HEK293 (cell line): ENCODE results near the gene HUNK.

Experiments
- BCL11B ChIP-seq: fragments of 450-650 bp; formaldehyde crosslinking; IDR thresholded peaks from 2 replicates; pipeline ENCODE4 v1.5.1; 2016; ENCODE audit warnings: low read depth, missing biosample characterization, missing genetic modification characterization
- CTCF ChIP-seq: fragments of 450-650 bp; formaldehyde crosslinking; IDR thresholded peaks from 2 replicates; pipeline ENCODE4 v1.5.1; 2016; ENCODE audit warnings: missing biosample characterization, missing genetic modification characterization
- KLF17 ChIP-seq: fragments of 450-650 bp; formaldehyde crosslinking; IDR thresholded peaks from 2 replicates; pipeline ENCODE4 v1.5.1; 2016; ENCODE audit warnings: missing biosample characterization, missing genetic modification characterization
- KLF7 ChIP-seq: fragments of 450-650 bp; formaldehyde crosslinking; IDR thresholded peaks from 2 replicates; pipeline ENCODE4 v1.5.1; 2016; ENCODE audit warnings: missing biosample characterization, missing genetic modification characterization, borderline replicate concordance
- OVOL3 ChIP-seq: fragments of 450-650 bp; formaldehyde crosslinking; IDR thresholded peaks from 2 replicates; pipeline ENCODE4 v1.5.1; 2016; ENCODE audit warnings: missing biosample characterization, missing genetic modification characterization
- ZBTB48 ChIP-seq: fragments of 450-650 bp; formaldehyde crosslinking; IDR thresholded peaks from 2 replicates; pipeline ENCODE4 v1.5.1; 2016; ENCODE audit warnings: missing biosample characterization, missing genetic modification characterization
- ZFHX2 ChIP-seq: fragments of 450-650 bp; formaldehyde crosslinking; conservative IDR thresholded peaks from 2 replicates; pipeline ENCODE4 v1.5.1; 2016; ENCODE audit warnings: missing biosample characterization, missing genetic modification characterization
- ZFP69B ChIP-seq: fragments of 450-650 bp; formaldehyde crosslinking; IDR thresholded peaks from 2 replicates; pipeline ENCODE4 v1.5.1; 2016; ENCODE audit warnings: missing biosample characterization, missing genetic modification characterization
- ZNF146 ChIP-seq: fragments of 450-650 bp; formaldehyde crosslinking; IDR thresholded peaks from 2 replicates; pipeline ENCODE4 v1.5.1; 2016; ENCODE audit warnings: missing biosample characterization, missing genetic modification characterization
- ZNF155 ChIP-seq: fragments of 450-650 bp; formaldehyde crosslinking; IDR thresholded peaks from 2 replicates; pipeline ENCODE4 v1.5.1; 2016; ENCODE audit warnings: missing biosample characterization, missing genetic modification characterization
- ZNF280C ChIP-seq: fragments of 450-650 bp; formaldehyde crosslinking; IDR thresholded peaks from 2 replicates; pipeline ENCODE4 v1.5.1; 2016; ENCODE audit warnings: missing biosample characterization, missing genetic modification characterization
- ZNF335 ChIP-seq: fragments of 450-650 bp; formaldehyde crosslinking; conservative IDR thresholded peaks from 2 replicates; pipeline ENCODE4 v1.5.1; 2016; ENCODE audit warnings: missing biosample characterization, missing genetic modification characterization
- ZNF37A ChIP-seq: fragments of 450-650 bp; IDR thresholded peaks from 2 replicates; pipeline ENCODE4 v1.5.1; 2018; ENCODE audit warnings: missing biosample characterization, missing genetic modification characterization
- ZNF394 ChIP-seq: fragments of 450-650 bp; formaldehyde crosslinking; IDR thresholded peaks from 2 replicates; pipeline ENCODE4 v1.5.1; 2016; ENCODE audit warnings: missing biosample characterization, missing genetic modification characterization, mild to moderate bottlenecking, moderate library complexity, borderline replicate concordance
- ZNF449 ChIP-seq: fragments of 450-650 bp; formaldehyde crosslinking; IDR thresholded peaks from 2 replicates; pipeline ENCODE4 v1.5.1; 2017; ENCODE audit warnings: missing biosample characterization, mild to moderate bottlenecking, missing genetic modification characterization, moderate library complexity
- ZNF544 ChIP-seq: fragments of 450-650 bp; formaldehyde crosslinking; IDR thresholded peaks from 2 replicates; pipeline ENCODE4 v1.5.0; 2017; ENCODE audit warnings: missing biosample characterization, missing genetic modification characterization
- ZNF596 ChIP-seq: fragments of 450-650 bp; IDR thresholded peaks from 2 replicates; pipeline ENCODE4 v1.5.0; 2018; ENCODE audit warnings: missing biosample characterization, mild to moderate bottlenecking, missing genetic modification characterization, moderate library complexity
- ZNF658 ChIP-seq: fragments of 450-650 bp; formaldehyde crosslinking; IDR thresholded peaks from 2 replicates; pipeline ENCODE4; 2016; ENCODE audit warnings: missing biosample characterization, missing genetic modification characterization
- ZNF704 ChIP-seq: fragments of 450-650 bp; formaldehyde crosslinking; IDR thresholded peaks from 2 replicates; pipeline ENCODE4 v1.5.1; 2016; ENCODE audit warnings: missing biosample characterization, missing genetic modification characterization
- ZNF707 ChIP-seq: fragments of 450-650 bp; formaldehyde crosslinking; IDR thresholded peaks from 2 replicates; pipeline ENCODE4 v1.5.1; 2016; ENCODE audit warnings: missing biosample characterization, missing genetic modification characterization
- ZSCAN16 ChIP-seq: fragments of 450-650 bp; formaldehyde crosslinking; IDR thresholded peaks from 2 replicates; pipeline ENCODE4 v1.5.1; 2016; ENCODE audit warnings: missing biosample characterization, missing genetic modification characterization
- ZSCAN30 ChIP-seq: fragments of 450-650 bp; IDR thresholded peaks from 2 replicates; pipeline ENCODE4 v1.5.1; 2018; ENCODE audit warnings: missing biosample characterization, mild to moderate bottlenecking, missing genetic modification characterization, moderate library complexity
- TF ChIP-seq, protein P1 (sequence below): fragments of 450-650 bp; formaldehyde crosslinking; optimal IDR thresholded peaks from 2 replicates; pipeline ENCODE3; 2016; ENCODE audit warnings: missing biosample characterization, mild to moderate bottlenecking, missing genetic modification characterization
- TF ChIP-seq, protein P2 (sequence below): fragments of 450-650 bp; formaldehyde crosslinking; IDR thresholded peaks from 2 replicates; pipeline ENCODE4 v1.5.1; 2016; ENCODE audit warnings: missing biosample characterization, missing genetic modification characterization

The HUNK gene

GRCh38 chr21:31873696-31874599, 1.1 kb downstream of the HUNK start (continued):
- TF ChIP-seq ZFHX2 (tag by site-specific recombination) (peak; percentile 37), ZNF155 (tag by site-specific recombination) (no peak), ZNF449 (tag by site-specific recombination) (no peak), BCL11B (tag by site-specific recombination) (peak; percentile 84), KLF7 (0 out of 2 replicates have a peak, but pooled peaks have one; percentile 26), ZNF544 (tag by site-specific recombination) (no peak), ZNF280C (no peak), ZFP69B (tag by site-specific recombination) (peak; percentile 71; the same call in 1 of the 2 replicates), ZBTB48 (tag by site-specific recombination) (peak; percentile 73; the same call in 1 of the 2 replicates), ZNF146 (tag by site-specific recombination) (no peak; the same call in 1 of the 2 replicates), ZNF707 (tag by site-specific recombination) (no peak), OVOL3 (tag by site-specific recombination) (no peak), ZNF596 (no peak), ZNF37A (tag by site-specific recombination) (no peak), ZNF394 (tag by site-specific recombination) (peak; percentile 71), ZSCAN30 (tag by site-specific recombination) (no peak), ZNF335 (peak; percentile 92), CTCF (tag by site-specific recombination) (peak; percentile 94), ZSCAN16 (tag by site-specific recombination) (no peak), ZNF658 (tag by site-specific recombination) (no peak), ZNF704 (tag by site-specific recombination) (no peak), KLF17 (tag by site-specific recombination) (peak; percentile 73)
- TF ChIP-seq, protein P1, sequence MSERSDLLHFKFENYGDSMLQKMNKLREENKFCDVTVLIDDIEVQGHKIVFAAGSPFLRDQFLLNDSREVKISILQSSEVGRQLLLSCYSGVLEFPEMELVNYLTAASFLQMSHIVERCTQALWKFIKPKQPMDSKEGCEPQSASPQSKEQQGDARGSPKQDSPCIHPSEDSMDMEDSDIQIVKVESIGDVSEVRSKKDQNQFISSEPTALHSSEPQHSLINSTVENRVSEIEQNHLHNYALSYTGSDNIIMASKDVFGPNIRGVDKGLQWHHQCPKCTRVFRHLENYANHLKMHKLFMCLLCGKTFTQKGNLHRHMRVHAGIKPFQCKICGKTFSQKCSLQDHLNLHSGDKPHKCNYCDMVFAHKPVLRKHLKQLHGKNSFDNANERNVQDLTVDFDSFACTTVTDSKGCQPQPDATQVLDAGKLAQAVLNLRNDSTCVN (tag by site-specific recombination): peak; percentile 86
- TF ChIP-seq, protein P2, sequence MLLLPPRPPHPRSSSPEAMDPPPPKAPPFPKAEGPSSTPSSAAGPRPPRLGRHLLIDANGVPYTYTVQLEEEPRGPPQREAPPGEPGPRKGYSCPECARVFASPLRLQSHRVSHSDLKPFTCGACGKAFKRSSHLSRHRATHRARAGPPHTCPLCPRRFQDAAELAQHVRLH (tag by site-specific recombination): no peak
